ENCODE data around the gene NEDD4L. TPM values are rescaled to one million over a fixed set of nuclear protein-coding genes. Genes with fewer than 3 reads are reported as not detected.

NEDD4L gene
- polyA plus RNA-seq, 1 donor (not counting 4 experiments of a cell fraction or from before 2014, with no cell fraction given), result 52.6 TPM

DNA sequence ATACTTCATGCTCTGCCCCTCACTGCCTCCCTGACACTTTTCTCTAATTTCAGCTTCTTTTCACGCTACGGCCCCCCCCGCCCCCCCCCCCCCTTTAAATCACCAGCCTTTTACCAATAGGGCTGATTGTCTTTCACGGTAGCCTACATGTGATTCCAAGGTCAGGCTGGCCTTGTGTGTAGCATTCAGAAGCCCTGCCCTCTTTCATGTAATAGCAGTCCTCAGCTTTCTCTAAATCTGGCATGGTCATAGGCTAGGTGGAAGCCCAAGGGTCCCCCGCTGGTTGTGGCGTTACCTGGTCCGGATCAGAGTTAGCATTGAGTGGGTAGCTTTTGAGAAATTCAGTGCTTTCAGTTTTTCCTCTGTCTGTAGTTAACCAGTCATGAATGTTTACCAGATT, 303.1 kb downstream of the NEDD4L start:
- no peak overlapping the region for H3K27ac ChIP-seq (ENCODE audit: control insufficient read depth, insufficient read depth, low read length)
- dilution Hi-C loops (cut with MboI; ENCODE audit: extremely low pct_ligation_motif_present, low sequenced_read_pairs), result no loop called here
- no peaks in the 10 kb centered on the region for H3K79me2 ChIP-seq (ENCODE audit: control insufficient read depth, insufficient read depth, low read length)
- H3K36me3 ChIP-seq (ENCODE audit: control insufficient read depth in 2 of 2, extremely low read depth in 1 of 2, insufficient read depth in 2 of 2, low read length in 2 of 2), result peaks cover 24 to 30% of the 10 kb centered on the region in 2 experiments
- no peak overlapping the region for H2AFZ ChIP-seq (ENCODE audit: control insufficient read depth, low read length)
- no peaks in the 10 kb centered on the region for H3K27me3 ChIP-seq (ENCODE audit: control insufficient read depth, extremely low read depth, insufficient read depth, low read length)
- H4K20me1 ChIP-seq (ENCODE audit: control insufficient read depth, extremely low read depth, insufficient read depth, low read length), result no peaks in the 10 kb centered on the region
- no peak for TF ChIP-seq EZH2 (IDR thresholded peaks at IDR 0.05; ENCODE audit: low read length)
- TF ChIP-seq, protein P1, sequence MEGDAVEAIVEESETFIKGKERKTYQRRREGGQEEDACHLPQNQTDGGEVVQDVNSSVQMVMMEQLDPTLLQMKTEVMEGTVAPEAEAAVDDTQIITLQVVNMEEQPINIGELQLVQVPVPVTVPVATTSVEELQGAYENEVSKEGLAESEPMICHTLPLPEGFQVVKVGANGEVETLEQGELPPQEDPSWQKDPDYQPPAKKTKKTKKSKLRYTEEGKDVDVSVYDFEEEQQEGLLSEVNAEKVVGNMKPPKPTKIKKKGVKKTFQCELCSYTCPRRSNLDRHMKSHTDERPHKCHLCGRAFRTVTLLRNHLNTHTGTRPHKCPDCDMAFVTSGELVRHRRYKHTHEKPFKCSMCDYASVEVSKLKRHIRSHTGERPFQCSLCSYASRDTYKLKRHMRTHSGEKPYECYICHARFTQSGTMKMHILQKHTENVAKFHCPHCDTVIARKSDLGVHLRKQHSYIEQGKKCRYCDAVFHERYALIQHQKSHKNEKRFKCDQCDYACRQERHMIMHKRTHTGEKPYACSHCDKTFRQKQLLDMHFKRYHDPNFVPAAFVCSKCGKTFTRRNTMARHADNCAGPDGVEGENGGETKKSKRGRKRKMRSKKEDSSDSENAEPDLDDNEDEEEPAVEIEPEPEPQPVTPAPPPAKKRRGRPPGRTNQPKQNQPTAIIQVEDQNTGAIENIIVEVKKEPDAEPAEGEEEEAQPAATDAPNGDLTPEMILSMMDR (optimal IDR thresholded peaks at IDR 0.05 in 1 of 3, IDR thresholded peaks at IDR 0.05 in 1 of 3, conservative IDR thresholded peaks at IDR 0.05 in 1 of 3; ENCODE audit: extremely low read depth in 1 of 3, insufficient read depth in 2 of 3, low read length in 3 of 3), result no peak
- H3K9ac ChIP-seq (ENCODE audit: control insufficient read depth, extremely low read depth, insufficient read depth, low read length), result no peak overlapping the region
- DNase-seq (ENCODE audit: low read depth, low spot score) (no peak), FAIRE-seq (no peak)
- no peaks in the 10 kb centered on the region for H3K9me1 ChIP-seq (ENCODE audit: control insufficient read depth, extremely low read depth, insufficient read depth, low read length)
- H3K4me1 ChIP-seq (ENCODE audit: control insufficient read depth, extremely low read depth, insufficient read depth, low read length), result no peaks in the 10 kb centered on the region
- H3K4me3 ChIP-seq (ENCODE audit: control insufficient read depth in 2 of 3, extremely low read depth in 1 of 3, insufficient read depth in 2 of 3, low read depth in 1 of 3, low read length in 3 of 3), result no peak overlapping the region
- H3K4me2 ChIP-seq (ENCODE audit: control insufficient read depth, extremely low read depth, insufficient read depth, low read depth, low read length), result no peak overlapping the region
- H3K9me3 ChIP-seq (ENCODE audit: control insufficient read depth, low read depth, low read length), result no peaks in the 10 kb centered on the region

- Histone ChIP-seq H2AFZ (ENCODE audit: control insufficient read depth, low read length) (no peak overlapping the region), H3K4me3 (ENCODE audit: control insufficient read depth in 2 of 3, extremely low read depth in 1 of 3, insufficient read depth in 2 of 3, low read depth in 1 of 3, low read length in 3 of 3) (no peak overlapping the region), H3K9me1 (ENCODE audit: control insufficient read depth, extremely low read depth, insufficient read depth, low read length) (no peaks in the 10 kb centered on the region), H3K79me2 (ENCODE audit: control insufficient read depth, insufficient read depth, low read length) (no peaks in the 10 kb centered on the region), H4K20me1 (ENCODE audit: control insufficient read depth, extremely low read depth, insufficient read depth, low read length) (no peaks in the 10 kb centered on the region), H3K27me3 (ENCODE audit: control insufficient read depth, extremely low read depth, insufficient read depth, low read length) (no peaks in the 10 kb centered on the region), H3K27ac (ENCODE audit: control insufficient read depth, insufficient read depth, low read length) (no peak overlapping the region), H3K36me3 (ENCODE audit: control insufficient read depth in 2 of 2, extremely low read depth in 1 of 2, insufficient read depth in 2 of 2, low read length in 2 of 2) (peaks cover 26 to 30% of the 10 kb centered on the region in 2 experiments), H3K9me3 (ENCODE audit: control insufficient read depth, low read depth, low read length) (no peaks in the 10 kb centered on the region), H3K9ac (ENCODE audit: control insufficient read depth, extremely low read depth, insufficient read depth, low read length) (no peak overlapping the region), H3K4me2 (ENCODE audit: control insufficient read depth, extremely low read depth, insufficient read depth, low read depth, low read length) (no peak overlapping the region), H3K4me1 (ENCODE audit: control insufficient read depth, extremely low read depth, insufficient read depth, low read length) (no peaks in the 10 kb centered on the region)
- FAIRE-seq (no peak), DNase-seq (ENCODE audit: low read depth, low spot score) (no peak)
- dilution Hi-C loops (cut with MboI; ENCODE audit: extremely low pct_ligation_motif_present, low sequenced_read_pairs), result no loop called here
- TF ChIP-seq, protein P1 (optimal IDR thresholded peaks at IDR 0.05 in 1 of 3, IDR thresholded peaks at IDR 0.05 in 1 of 3, conservative IDR thresholded peaks at IDR 0.05 in 1 of 3; ENCODE audit: extremely low read depth in 1 of 3, insufficient read depth in 2 of 3, low read length in 3 of 3), result no peak
- TF ChIP-seq EZH2 (IDR thresholded peaks at IDR 0.05; ENCODE audit: low read length), result no peak
These were observed 304.5 kb downstream of the NEDD4L start for GRCh38 chr18:58348517-58348916.

Measured in keratinocyte (primary cell).